Activated CD4-positive, alpha-beta T cell treated with anti-CD3 and anti-CD28 coated beads, Interleukin-2, amount 50 U/mL, for 1 hour (primary cell): ENCODE results near the gene PRR30.
A peak's percentile ranks its signal among the peaks of the same experiment; 100 is the strongest.

Experiments used
- DNase-seq: peaks from one replicate; pipeline ENCODE4 v3.0.0-alpha.2; 2020

Gene PRR30

DNA sequence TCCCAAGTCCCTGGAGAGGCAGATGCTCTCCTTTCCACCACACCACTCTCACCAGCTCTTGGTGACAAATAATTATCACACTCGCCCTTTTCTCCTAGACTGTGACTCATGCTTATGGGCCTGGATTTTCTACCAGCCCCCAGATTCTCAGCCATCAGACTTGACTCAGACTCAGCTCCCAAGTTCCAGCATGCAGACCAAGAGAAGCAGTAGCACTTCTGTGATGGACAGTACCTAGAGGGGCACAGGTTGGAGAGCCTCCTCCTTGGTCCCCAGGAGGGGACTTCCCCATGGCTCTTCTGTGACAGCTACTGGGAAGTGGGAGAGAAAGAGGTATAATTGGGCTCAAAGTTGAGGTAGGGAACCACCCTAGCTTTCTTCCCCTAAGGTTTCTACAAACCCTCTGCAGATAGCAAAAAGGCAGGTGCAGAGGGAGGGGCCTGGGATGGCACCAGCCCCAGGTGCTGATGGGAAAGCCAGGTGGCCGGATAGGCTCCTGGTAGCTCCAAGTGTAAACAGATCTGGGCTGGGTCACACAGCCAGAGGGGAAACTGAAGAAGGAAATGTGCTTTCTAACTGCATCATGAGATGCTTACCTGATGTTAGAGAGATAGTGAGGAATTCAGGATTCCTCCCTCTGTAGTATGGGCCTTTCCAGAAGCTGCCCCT, 13.7 kb upstream of the PRR30 start:
- DNase-seq: no peak

DNA sequence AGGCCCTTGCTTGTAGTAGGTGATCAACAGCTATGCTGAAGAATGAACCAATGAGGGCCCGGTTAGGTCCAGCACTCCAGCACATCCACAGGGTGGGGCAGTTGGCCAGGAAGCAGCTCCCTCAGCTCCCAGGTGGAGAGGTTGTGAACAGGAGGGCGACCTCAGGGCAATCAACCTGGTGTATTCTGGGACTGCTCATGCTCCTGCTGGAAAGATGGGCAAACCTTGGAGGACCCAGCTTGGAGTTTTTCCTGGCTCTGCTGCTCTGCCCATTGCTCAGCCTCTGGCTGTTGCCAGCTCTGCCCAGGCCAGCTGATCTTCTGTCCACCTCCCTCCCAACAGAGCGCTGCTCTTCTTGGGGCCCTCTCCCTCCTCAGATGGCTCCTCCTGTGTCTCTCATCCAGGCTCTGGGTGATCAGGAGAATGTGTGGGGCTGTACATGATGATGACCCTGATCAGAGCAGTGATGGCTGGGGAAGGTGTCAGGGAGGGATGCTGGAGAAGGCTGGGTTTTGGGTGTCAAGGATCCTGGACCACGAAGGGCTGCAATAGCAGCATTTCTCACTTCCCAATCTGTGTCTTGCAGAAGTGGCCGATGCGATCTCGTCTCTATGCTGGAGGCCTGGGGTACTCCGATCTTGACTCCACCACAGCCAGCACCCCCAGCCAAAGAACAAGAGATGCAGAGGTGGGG, 13.0 kb upstream of the PRR30 start:
- no peak for DNase-seq

DNA sequence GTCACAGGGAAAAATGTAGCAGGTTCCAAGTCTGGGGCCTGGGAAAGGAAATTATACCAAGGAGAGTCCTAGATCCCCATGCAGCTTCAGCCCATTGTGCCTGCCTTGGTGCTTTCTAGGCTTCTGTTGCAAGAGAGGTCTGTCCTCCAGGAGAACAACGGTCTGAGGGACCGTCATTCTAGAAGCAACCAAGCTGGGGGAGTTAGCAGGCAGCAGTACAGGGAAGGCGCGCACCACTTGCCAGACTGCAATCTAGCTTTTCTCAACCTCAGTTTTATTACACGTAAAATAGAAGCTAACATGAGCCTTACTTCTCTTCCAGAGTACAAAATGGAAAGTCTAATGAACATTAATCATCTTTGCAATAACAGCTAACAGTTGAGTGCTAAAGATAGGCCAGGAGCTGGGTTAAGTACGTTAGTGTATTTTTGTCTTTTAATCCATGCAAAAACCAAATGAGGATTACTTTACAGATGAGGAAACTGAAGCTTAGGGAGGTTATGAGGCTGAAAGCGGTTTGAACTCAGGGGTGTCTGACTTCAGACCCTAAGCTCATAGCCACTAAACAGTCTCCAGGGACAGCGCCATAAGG, 11.5 kb upstream of the PRR30 start:
- no peak for DNase-seq

GRCh38 chr2:27149570-27150405, 10.6 kb upstream of the PRR30 start:
- no peak for DNase-seq

GRCh38 chr2:27148801-27149439, 9.7 kb upstream of the PRR30 start, which contains the start of gene TCF23:
TSS of gene TCF23 (plus strand) at chr2:27149004. CDS start at chr2:27149134, 130 bp downstream.
- no peak for DNase-seq

DNA sequence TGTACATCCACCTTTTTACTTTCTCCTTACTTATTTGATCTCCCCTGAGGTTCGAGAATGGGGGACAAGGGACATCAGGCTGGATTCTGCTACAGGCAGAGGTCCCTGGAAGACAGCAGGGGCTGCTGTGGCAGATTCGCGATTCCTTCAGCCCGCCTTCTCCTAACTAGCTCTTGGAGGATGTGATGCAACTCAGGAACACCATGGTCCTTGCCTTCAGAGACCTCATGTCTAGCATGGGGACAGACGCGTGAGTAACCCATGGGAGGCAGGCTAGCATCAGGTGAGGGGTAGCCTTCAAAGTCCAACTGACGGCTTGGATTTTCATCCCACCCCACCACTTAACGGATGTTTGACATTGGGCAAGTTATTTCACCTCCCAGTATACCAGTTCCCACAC, 8.7 kb upstream of the PRR30 start:
- DNase-seq: no peak

DNA sequence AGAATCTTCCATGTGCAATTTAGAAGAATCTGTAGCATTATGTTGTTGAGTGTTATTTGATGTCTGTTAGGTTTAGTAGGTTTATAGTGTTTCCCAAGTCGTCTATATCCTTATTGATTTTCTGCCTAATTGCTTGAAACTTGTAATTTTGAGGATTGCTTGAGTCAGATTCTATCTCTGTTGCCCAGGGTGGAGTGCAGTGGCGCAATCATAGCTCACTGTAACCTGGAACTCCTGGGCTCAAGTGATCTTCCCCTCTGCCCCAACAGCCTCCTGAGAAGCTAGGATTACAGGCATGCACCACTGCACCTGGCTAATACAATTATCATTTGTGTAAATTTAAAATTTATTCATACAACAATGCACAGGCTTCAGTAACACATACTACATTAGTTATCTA, 6.5 kb upstream of the PRR30 start:
- DNase-seq: no peak

- DNase-seq: no peak
Observed at GRCh38 chr2:27143285-27143684, 4.1 kb upstream of the PRR30 start.

DNA sequence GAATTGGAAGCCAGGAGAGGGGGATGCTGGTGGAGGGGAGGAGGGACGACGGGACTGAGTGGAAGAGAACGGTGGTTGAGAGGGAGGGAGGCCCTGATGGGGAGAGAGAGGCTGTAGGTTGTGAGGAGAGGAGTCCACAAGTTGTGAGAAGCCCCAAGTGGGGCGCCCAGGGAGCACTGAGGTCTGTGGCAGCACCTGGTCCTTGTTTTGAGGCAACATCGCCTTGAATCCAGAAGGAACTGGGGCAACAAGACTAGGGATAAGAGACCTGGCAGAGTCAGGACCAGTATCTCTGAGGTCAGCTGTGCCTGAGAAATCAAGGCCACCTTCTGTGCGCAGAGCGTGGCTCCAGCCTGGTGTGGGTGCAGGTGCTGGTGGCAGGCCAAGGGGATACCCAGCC, 1.1 kb downstream of the PRR30 start:
- DNase-seq: no peak

GRCh38 chr2:27137322-27137935, 1.8 kb downstream of the PRR30 start:
- DNase-seq: no peak

DNA sequence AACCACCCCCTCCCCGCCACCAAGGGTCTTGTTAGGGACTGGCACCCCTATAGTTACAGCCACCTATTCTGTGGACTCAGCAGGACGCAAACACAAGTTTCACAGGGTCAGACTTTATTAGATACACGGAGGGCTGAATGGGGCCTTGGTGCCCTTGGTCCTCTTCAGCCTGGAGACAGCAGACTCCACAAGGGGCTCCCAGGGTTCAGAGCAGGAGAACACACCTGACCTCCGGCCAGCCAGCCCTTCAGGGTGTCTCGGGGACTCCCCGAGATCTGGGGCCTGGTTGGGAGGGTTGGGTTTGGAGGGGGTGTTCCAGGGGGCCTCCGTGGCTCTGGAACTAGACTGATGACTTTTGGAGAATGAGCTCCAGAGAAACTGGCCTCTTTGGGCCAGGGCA, 2.5 kb downstream of the PRR30 start:
- DNase-seq: no peak

- no peak for DNase-seq
Observed at GRCh38 chr2:27135478-27135955, 3.7 kb downstream of the PRR30 start.

DNA sequence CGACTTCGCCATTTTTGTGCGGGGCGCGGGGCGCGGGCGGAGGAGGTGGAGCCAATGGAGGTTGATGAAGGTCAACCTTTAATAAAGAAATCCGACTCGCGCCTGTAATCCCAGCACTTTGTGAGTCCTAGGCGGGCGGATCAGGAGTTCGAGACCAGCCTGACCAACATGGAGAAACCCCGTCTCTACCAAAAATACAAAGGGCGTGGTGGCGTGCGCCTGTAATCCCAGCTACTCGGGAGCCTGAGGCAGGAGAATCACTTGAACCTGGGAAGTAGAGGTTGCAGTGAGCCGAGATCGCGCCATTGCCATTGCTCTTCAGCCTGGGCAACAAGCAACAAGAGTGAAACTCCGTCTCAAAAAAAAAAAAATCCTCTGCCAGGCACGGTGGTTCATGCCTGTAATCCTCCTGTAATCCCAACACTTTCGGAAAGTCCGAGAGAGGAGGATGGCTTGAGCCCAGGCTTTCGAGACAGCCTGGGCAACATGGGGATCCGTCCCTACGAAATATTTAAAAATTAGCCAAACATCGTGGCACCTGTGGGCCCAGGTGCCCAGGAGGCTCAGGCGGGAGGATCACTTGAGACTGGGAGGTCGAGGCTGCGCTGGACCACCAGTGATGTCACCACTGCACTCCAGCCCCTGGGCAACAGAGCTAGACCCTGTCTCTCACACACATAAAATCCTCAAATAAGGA, 4.3 kb downstream of the PRR30 start:
- DNase-seq: no peak

- DNase-seq: peak; percentile 98
Observed at GRCh38 chr2:27133905-27134780, 5.1 kb downstream of the PRR30 start, which contains the start of gene PREB. TSS of gene PREB (minus strand) at chr2:27134636. CDS start at chr2:27134421, 215 bp downstream.

GRCh38 chr2:27133195-27133875, 5.9 kb downstream of the PRR30 start:
- peak; percentile 14 for DNase-seq

GRCh38 chr2:27131429-27131828, 7.8 kb downstream of the PRR30 start:
- DNase-seq: no peak

DNA sequence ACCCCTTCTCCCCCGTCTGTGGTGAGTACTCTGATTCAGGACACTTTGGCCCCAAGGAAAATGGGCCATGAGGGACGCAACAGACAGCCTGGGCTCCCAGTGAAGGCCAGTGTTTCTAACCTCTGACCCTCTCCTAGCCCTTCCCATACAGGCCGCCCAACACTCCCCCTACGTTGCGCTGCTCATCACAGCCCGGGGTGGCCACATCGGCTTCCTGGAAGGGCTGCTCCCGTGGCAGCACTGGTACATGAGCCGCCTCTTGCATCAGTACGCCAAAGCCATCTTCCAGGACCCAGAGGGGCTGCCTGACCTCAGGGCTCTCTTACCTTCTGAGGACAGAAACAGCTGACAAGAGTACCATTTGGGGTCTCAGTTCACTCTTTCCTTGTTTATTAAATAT, 8.8 kb downstream of the PRR30 start:
- DNase-seq: no peak

- no peak for DNase-seq
Observed at GRCh38 chr2:27128668-27129571, 10.3 kb downstream of the PRR30 start.
